GM12891 (cell line): ENCODE measurements around the gene FOXO1.

ENCODE experiments used
- PAX5 ChIP-seq: IDR thresholded peaks from 2 replicates; pipeline ENCODE4 v1.6.1; 2011; ENCODE audit warnings: low read length, moderate library complexity, mild to moderate bottlenecking; ENCODE audit not compliant: insufficient read depth, severe bottlenecking
- POLR2A ChIP-seq: IDR thresholded peaks from 2 replicates; pipeline ENCODE4 v1.6.1; 2011; ENCODE audit warnings: low read depth, low read length, control low read depth
- POLR2AphosphoS5 ChIP-seq: IDR thresholded peaks from 2 replicates; pipeline ENCODE4 v1.6.1; 2011; ENCODE audit warnings: low read depth, low read length, control low read depth
- SPI1 ChIP-seq: IDR thresholded peaks from 2 replicates; pipeline ENCODE4 v1.6.1; 2011; ENCODE audit warnings: low read depth, low read length, control low read depth
- TAF1 ChIP-seq: IDR thresholded peaks from 2 replicates; pipeline ENCODE4 v1.6.1; 2011; ENCODE audit warnings: low read depth, low read length, control low read depth

DNA sequence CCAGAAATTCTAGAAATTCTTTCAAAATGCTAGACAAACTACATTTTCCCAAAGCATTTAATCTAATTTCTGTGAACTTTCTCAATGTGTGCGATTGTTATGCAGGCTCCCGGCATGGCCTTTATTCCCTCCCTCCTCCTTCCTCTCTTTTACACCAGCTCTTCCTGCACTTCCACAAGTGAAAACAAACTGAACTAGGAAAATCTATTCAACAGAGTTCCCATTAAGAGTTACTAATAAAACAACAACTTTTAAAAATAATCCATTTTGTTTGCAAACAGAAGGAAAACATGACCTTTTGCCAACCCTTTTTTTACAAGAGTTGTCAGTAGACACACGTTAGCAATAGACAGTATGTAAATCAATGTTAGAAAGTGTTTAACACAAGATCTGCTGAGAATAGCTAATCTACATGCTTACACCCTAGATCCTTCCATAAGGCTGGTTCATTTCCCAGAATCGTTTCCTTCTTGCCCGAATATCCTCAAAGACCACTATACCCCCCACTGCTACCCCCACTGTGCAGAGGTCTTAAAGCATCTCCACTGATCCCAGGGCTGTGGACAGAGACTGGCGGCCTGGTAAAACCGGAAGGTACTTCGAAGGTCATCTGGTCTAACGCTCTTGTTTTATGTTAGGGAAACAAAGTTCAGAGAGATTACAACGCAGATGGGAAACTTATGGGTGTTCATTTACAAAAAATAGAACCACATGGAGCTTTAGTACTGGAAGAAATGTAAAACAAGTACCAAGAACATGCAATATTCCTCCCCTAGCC, 98.0 kb downstream of the FOXO1 start:
- no peak for TF ChIP-seq POLR2A
- no peak for TF ChIP-seq SPI1
- no peak for TF ChIP-seq POLR2AphosphoS5
- no peak for TF ChIP-seq PAX5
- no peak for TF ChIP-seq TAF1
